OCI-LY7 (cell line): ENCODE measurements around the gene ITIH3. TPM values are rescaled to one million over a fixed set of nuclear protein-coding genes. Genes with fewer than 3 reads are reported as not detected.

ENCODE experiments used
- BruUV-seq: library from RNA; stranded (reverse); fragments of 400-500 nt; replicated peaks from 2 replicates; lab custom pipeline; 2021; lab: Mats Ljungman, UMichigan
- CTCF ChIA-PET: fragments of 300-600 bp; sonication (Branson Sonifier 250); formaldehyde crosslinking; loops from one replicate; lab custom pipeline; 2022; ENCODE audit warnings: antibody characterized with exemption; ENCODE audit not compliant: unreplicated experiment; lab: Charles Lee
- POLR2A ChIA-PET: fragments of 300-600 bp; sonication (Branson Sonifier 250); formaldehyde crosslinking; loops from one replicate; lab custom pipeline; 2022; ENCODE audit warnings: antibody characterized with exemption; lab: Charles Lee
- DNase-seq: peaks from one replicate; pipeline ENCODE4 v3.0.0-alpha.2; 2015; ENCODE audit warnings: low spot score
- H2AFZ ChIP-seq: fragments of 200-600 bp; sonication (generic), shearing (Covaris generic); 2 replicates; pipeline ENCODE4 v1.6.1; 2014; ENCODE audit warnings: mild to moderate bottlenecking, antibody characterized with exemption, low read length, moderate library complexity
- H3K27ac ChIP-seq: fragments of 200-600 bp; sonication (generic); 2 replicates; pipeline ENCODE4 v1.5.1; 2014; ENCODE audit warnings: mixed run types, low read depth, mild to moderate bottlenecking, moderate library complexity, low read length, inconsistent platforms; ENCODE audit not compliant: poor library complexity, severe bottlenecking
- H3K36me3 ChIP-seq: fragments of 200-600 bp; sonication (generic); 2 replicates; pipeline ENCODE4 v1.6.1; 2014; ENCODE audit warnings: mild to moderate bottlenecking, antibody characterized with exemption, low read length, moderate library complexity, mixed read lengths; ENCODE audit not compliant: insufficient read depth
- H3K4me1 ChIP-seq: fragments of 200-600 bp; sonication (generic); 2 replicates; pipeline ENCODE4 v1.5.1; 2014; ENCODE audit warnings: mild to moderate bottlenecking, low read length; ENCODE audit not compliant: insufficient read depth, poor library complexity, severe bottlenecking
- H3K4me2 ChIP-seq: fragments of 200-600 bp; sonication (generic); 2 replicates; pipeline ENCODE4 v1.6.1; 2014; ENCODE audit warnings: mild to moderate bottlenecking, low read length
- H3K4me3 ChIP-seq: fragments of 200-600 bp; sonication (generic); 2 replicates; pipeline ENCODE4 v1.5.1; 2014; ENCODE audit warnings: mild to moderate bottlenecking, low read depth, low read length; ENCODE audit not compliant: poor library complexity, severe bottlenecking
- H3K79me2 ChIP-seq: fragments of 200-600 bp; sonication (generic); 2 replicates; pipeline ENCODE4 v1.6.1; 2016; ENCODE audit warnings: low read depth, mild to moderate bottlenecking, low read length, moderate library complexity, mixed read lengths; ENCODE audit not compliant: insufficient read depth
- H3K9me2 ChIP-seq: fragments of 200-600 bp; sonication (generic); 2 replicates; pipeline ENCODE4 v1.6.1; 2016; ENCODE audit warnings: mild to moderate bottlenecking, low read length, mixed read lengths; ENCODE audit not compliant: insufficient read depth
- H3K9me3 ChIP-seq: fragments of 200-600 bp; sonication (generic); 2 replicates; pipeline ENCODE4 v1.6.1; 2014; ENCODE audit warnings: mild to moderate bottlenecking, mixed run types, low read length, mixed read lengths
- H4K20me1 ChIP-seq: fragments of 200-600 bp; sonication (generic); 2 replicates; pipeline ENCODE4 v1.6.1; 2014; ENCODE audit warnings: mild to moderate bottlenecking, antibody characterized with exemption, low read length, moderate library complexity, mixed read lengths; ENCODE audit not compliant: insufficient read depth
- EZH2phosphoT487 ChIP-seq: fragments of 200-600 bp; sonication (generic); IDR thresholded peaks from 2 replicates; pipeline ENCODE4 v1.6.1; 2018; ENCODE audit warnings: low read depth, borderline replicate concordance, mild to moderate bottlenecking, mixed run types, antibody characterized with exemption, low read length, moderate library complexity, mixed read lengths
- intact Hi-C: fragments of 100-400 bp; cut with micrococcal nuclease; formaldehyde crosslinking; loops from one replicate; pipeline ENCODE4 v1.10.0; 2022; ENCODE audit not compliant: unreplicated experiment
- total RNA-seq, 2 experiments: library from RNA; depleted of rRNA in 1 of 2; stranded (reverse); fragments of >200 nt in 1 of 2; shearing (Covaris generic) in 1 of 2; gene quantifications; 2 replicates each; pipeline ENCODE4 v1.2.3, GENCODE V29; 2014 to 2022
- TF ChIP-seq, protein P1 (sequence below): fragments of 200-600 bp; sonication (generic); conservative IDR thresholded peaks from 2 replicates; pipeline ENCODE4 v1.5.1; 2014; ENCODE audit warnings: mild to moderate bottlenecking, antibody characterized with exemption, low read length, moderate library complexity, mixed read lengths

Gene ITIH3
- total RNA-seq, 2 experiments from 2014 or later: not detected

DNA sequence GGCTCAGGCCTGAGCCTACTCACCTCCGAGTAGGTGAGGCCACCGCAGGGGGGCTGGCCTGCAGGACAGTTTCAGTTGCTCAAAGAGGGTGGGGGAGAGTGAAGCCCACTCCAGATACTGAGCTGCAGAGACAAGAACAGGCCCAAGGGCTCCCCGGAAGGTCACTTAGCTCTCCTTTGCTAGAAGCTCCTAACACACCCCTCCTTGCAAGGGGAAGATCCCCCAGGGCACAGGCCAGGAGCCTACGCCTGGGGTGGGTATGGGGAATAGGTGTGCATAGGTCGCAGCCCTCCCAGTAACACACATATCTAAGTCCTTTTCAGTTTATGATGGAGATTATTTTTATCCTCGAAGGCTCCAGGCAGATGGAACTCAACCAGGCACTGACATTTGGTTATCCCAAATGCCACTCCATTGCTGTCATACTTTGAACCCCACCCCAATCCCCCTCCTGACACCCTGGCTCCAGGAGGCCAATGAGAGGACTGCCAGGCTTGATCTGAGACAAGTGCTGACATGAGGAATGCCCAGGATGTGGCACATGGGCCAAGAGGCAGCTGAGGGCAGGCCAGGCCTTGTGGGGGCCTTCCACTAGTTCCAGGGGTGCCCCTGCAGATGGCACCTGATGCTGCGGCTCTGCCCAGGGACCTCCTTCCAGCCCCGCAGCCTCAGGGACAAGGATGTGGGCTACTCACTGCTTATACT is 41.3 kb downstream of the ITIH3 start:
- Histone ChIP-seq H3K9me3 (no peaks in the 10 kb centered on the region), H3K4me2 (no peak overlapping the region), H3K79me2 (no peaks in the 10 kb centered on the region), H3K36me3 (no peaks in the 10 kb centered on the region), H3K4me3 (no peak overlapping the region), H3K4me1 (no peaks in the 10 kb centered on the region), H2AFZ (no peak overlapping the region), H3K27ac (no peak overlapping the region), H4K20me1 (no peaks in the 10 kb centered on the region), H3K9me2 (no peaks in the 10 kb centered on the region)
- TF ChIP-seq EZH2phosphoT487: no peak
- TF ChIP-seq, protein P1, sequence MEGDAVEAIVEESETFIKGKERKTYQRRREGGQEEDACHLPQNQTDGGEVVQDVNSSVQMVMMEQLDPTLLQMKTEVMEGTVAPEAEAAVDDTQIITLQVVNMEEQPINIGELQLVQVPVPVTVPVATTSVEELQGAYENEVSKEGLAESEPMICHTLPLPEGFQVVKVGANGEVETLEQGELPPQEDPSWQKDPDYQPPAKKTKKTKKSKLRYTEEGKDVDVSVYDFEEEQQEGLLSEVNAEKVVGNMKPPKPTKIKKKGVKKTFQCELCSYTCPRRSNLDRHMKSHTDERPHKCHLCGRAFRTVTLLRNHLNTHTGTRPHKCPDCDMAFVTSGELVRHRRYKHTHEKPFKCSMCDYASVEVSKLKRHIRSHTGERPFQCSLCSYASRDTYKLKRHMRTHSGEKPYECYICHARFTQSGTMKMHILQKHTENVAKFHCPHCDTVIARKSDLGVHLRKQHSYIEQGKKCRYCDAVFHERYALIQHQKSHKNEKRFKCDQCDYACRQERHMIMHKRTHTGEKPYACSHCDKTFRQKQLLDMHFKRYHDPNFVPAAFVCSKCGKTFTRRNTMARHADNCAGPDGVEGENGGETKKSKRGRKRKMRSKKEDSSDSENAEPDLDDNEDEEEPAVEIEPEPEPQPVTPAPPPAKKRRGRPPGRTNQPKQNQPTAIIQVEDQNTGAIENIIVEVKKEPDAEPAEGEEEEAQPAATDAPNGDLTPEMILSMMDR: no peak
- POLR2A ChIA-PET: no interaction called here
- CTCF ChIA-PET: no interaction called here
- intact Hi-C loops: no loop called here
- DNase-seq: no peak
- BruUV-seq: no TSS peak

DNA sequence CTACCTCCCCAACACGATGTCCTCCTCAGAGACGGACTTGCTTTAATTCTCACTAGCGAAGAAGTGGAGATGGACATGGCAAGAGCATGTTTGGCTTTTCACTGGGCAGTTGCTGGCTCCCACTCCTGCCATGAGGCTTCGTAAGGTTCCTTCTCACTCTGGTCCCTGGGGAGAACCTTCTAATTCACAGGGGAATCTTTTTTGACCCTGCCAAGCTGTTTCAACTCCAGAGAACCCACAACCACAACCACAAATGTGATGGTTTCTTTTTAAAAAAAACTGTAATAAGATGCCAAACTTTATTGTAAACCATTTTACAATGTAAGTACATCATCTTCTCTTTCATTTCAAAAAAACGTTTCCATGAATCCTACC is 41.9 kb downstream of the ITIH3 start:
- BruUV-seq: no TSS peak
- Histone ChIP-seq H3K4me1 (no peaks in the 10 kb centered on the region), H3K4me2 (no peak overlapping the region), H3K4me3 (no peak overlapping the region), H3K36me3 (no peaks in the 10 kb centered on the region), H3K27ac (no peak overlapping the region), H3K9me2 (no peaks in the 10 kb centered on the region), H3K9me3 (no peaks in the 10 kb centered on the region), H3K79me2 (no peaks in the 10 kb centered on the region), H2AFZ (no peak overlapping the region), H4K20me1 (no peaks in the 10 kb centered on the region)
- ChIA-PET CTCF (no interaction called here), POLR2A (interaction anchor here (0.5 to 1.0 kb wide), 3 partner anchors 105 to 237 kb away, joined by 3 to 4 read pairs (median 3); no protein-coding TSS in a partner anchor)
- DNase-seq: no peak
- TF ChIP-seq, protein P1: no peak
- no peak for TF ChIP-seq EZH2phosphoT487
- intact Hi-C loops: no loop called here

DNA sequence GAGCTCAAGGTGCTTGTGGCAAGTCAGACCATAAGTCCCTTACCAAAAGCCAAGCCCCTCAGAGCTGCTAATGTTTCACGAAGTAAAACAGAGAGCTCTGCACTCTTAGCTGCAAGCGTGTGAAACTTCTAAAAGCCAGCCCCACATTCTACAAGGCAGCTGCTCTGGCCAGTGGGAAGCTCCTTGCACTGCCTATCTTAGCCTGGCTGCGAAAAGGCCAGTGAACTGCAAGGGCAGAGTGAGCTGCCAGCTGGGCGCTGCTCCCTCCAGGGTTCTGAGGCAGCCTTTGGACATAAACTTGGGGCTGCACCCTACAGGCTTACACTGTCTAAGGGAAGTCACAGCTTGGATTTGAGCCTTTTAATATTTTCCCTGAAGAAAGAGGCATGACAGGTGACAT is 42.4 kb downstream of the ITIH3 start:
- Histone ChIP-seq H3K4me1 (no peaks in the 10 kb centered on the region), H3K4me2 (no peak overlapping the region), H3K79me2 (no peaks in the 10 kb centered on the region), H3K36me3 (no peaks in the 10 kb centered on the region), H3K9me2 (no peaks in the 10 kb centered on the region), H3K9me3 (no peaks in the 10 kb centered on the region), H3K4me3 (no peak overlapping the region), H3K27ac (no peak overlapping the region), H4K20me1 (no peaks in the 10 kb centered on the region), H2AFZ (no peak overlapping the region)
- POLR2A ChIA-PET: interaction anchor here (0.5 to 1.0 kb wide), 3 partner anchors 104 to 236 kb away, joined by 3 to 4 read pairs (median 3); no protein-coding TSS in a partner anchor
- no peak for TF ChIP-seq EZH2phosphoT487
- TF ChIP-seq, protein P1: no peak
- no peak for DNase-seq
- intact Hi-C loops: no loop called here
- CTCF ChIA-PET: no interaction called here
- no TSS peak for BruUV-seq
